GM18517 (cell line): Measurements from ENCODE around the gene DAPK1.

Experiments used
- ATAC-seq: cut with Tn5 transposase; IDR thresholded peaks from one replicate; pipeline ENCODE4 v1.9.1; 2021; ENCODE audit warnings: mild to moderate bottlenecking, moderate library complexity; ENCODE audit not compliant: unreplicated experiment

The DAPK1 gene

DNA sequence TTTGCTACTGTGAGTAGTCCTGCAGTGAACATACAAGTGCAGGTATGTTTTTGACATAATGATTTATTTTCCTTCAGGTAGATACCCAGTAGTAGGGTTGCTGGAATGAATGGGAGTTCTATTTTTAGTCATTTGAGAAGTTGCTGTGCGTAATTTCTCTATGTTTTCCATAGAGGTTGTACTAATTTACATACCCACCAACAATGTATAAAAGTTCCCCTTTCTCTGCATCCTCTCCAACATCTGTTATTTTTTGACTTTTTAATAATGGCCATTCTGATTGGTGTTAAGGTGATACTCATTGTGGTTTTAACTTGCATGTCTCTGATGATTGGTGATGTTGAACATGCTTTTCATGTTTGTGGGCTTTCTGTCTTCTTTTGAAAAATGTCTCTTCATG, 163.6 kb downstream of the DAPK1 start:
- no peak for ATAC-seq

DNA sequence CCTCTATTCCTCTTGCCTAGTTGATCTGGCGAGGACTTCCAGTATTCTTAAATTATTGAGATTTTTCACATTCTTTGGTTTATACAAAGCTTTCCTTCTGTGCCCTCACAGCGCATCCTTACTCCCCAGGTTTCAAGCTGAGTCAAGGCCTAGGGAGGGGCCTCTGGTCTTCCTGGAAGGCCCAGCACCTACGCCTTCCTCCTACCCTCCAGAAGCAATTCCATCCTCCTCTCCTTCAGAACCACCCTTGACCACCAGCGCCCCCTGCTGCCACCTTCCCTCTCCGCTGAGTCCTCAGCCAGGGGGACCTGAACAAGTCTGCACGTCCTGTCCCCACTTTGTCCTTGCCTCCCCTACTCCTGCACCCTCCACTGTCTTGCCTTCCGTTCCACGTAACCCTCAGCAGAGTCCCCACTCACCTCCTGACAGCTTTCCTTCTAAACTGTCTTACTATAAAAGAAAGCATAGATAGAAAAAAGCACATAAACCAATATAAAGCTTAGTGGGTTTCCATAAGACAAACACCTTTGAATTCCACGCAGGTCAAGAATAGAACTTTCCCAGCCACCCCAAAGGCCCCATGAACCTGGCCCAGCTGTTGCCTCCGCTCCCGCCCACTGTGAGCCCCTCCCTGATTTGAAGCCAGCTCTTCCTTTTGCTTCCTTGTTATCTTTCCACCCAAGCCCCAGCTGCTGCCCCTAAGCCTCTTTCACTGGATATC, 165.3 kb downstream of the DAPK1 start:
- ATAC-seq: no peak

- no peak for ATAC-seq
These were observed 165.9 kb downstream of the DAPK1 start for GRCh38 chr9:87663556-87663955.

GRCh38 chr9:87664153-87665060, 166.7 kb downstream of the DAPK1 start:
- ATAC-seq: no peak

- no peak for ATAC-seq
These were observed 167.8 kb downstream of the DAPK1 start for GRCh38 chr9:87665505-87665904.

- no peak for ATAC-seq
These were observed 169.6 kb downstream of the DAPK1 start for GRCh38 chr9:87667164-87667738.

DNA sequence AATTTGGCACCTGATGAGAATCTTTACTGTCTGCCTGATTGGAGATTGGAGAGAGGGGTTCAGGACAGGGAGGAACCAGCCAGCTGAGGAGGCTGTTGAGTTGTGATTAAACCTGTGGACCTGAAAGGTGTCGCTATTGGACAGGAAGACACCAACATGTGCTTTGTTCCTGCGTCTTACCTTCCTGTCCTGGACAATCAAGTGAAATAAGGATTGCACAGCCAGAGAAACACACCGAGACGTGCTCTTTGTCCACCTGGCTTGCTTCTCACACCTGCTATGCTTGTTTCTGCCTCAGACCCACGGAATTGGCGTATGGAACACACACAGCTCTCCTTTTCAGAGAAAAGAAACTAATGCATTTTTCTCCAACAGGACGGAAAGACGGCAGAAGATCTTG, 170.6 kb downstream of the DAPK1 start:
- no peak for ATAC-seq

DNA sequence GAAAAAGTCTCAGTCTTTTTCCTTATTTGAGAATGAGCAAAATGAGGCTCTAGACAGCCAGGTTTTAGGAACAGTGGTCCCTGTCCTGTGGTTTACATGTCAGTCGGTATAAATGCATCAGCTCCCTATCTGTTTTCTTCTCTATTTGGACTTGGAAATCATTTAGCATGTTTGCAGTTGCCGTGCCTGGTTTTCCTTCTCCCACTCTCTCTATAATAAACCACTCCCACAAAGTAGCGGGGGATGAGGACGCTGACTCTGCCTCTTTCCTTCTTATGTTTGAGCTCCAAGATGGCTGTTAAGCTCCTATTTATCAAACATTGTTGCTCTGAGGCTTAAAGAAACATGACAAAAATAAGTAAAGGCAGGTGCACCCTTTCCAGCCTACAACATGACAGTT, 171.1 kb downstream of the DAPK1 start:
- no peak for ATAC-seq

DNA sequence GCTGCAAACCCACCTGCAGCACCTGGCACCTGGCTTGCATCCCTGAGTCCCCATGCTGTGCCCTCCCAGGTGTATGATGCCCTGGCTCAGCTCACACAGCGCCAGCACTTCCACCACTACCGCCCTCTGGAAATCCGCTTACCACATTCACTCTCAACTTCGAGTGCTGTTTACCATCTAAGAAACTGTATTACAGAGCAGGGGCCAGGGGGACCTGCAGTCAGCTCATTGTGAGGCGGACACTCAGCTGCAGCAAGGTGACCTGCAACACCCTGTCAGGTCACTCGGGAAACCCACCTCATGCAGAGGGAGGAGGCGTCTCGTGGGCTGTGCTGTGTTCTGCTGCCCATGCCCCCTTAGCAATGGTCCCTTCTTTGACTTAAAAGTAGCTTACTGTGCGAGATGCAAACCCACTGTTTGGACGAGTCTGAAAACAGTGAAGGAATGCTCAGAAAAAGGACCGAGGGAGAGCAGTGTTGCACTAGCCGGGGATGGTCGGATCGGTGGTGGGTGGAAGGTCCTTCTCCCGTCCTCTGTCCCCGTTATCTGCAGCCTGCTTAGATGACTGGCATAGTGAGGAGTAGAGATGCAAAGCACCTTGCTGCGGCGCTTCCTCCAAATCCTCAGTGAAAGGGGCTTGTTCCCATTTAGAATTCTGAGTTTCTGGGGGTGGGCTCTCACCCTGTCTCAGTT, 173.1 kb downstream of the DAPK1 start:
- no peak for ATAC-seq

DNA sequence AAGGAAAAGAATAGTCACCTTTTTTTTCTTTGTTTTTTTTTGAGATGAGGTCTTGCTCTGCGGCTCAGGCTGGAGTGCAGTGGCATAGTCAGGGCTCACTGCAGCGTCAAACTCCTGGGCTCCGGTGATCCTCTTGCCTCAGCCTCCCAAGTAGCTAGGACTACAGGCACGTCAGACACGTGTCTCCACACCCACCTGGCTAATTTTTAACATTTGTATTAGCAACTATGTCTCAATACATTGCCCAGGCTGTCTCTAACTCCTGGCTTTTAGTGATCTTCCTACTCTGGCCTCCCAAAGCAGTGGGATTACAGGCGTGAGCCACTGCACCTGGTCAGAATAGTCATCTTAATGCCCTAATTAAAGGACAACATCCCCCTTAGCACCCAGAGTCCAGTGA, 173.8 kb downstream of the DAPK1 start:
- ATAC-seq: no peak

DNA sequence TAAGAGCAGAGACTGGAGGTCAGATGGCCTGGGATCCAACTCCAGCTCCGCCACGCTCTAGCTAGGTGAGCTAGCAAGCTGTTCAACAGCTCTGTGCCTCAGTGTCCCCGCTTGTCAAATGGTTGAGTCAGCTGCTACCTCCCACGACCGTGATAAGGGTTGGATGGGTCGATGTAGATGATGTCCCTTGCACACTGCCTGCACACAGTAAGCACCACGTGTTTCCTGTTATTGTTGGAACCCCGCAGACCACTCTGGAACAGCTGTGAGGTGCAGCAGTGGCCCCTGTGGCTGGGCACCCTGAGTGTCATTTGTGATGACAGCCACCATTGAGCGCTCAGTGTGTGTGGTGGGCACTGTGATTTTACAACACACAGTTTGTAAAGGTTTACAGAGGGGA, 174.3 kb downstream of the DAPK1 start:
- no peak for ATAC-seq

GRCh38 chr9:87672586-87672985, 174.9 kb downstream of the DAPK1 start:
- ATAC-seq: no peak

GRCh38 chr9:87673446-87674120, 175.9 kb downstream of the DAPK1 start:
- ATAC-seq: no peak

GRCh38 chr9:87674565-87675299, 177.1 kb downstream of the DAPK1 start:
- no peak for ATAC-seq

DNA sequence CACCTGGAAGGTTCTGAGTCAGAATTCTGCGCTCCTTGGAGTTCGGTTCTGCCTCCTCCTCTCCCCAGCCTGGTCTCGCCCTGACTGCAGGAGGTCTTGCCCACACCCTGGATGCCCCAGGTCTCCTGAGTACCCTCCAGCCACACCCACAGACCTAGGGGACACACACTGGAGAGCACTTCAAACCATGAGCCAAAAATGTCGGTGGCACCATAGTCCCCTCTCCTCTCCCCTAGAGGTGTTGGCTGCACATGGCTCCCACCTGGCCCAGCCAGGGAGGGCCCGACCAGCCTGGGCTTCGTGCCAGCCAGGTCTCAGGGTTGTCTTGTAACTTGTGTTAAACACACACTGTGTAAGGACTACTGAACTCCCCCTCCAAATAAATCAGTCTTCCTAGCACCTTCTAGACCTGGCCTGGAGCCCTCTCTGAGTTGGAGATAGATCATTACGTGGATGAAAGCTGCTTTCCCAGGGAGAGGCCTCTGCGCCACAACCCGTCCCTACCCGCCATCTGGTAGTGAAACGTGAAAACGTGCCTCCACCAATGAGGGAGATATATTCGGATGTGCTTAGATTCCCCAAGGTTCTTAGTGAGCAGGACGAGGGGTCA, 178.3 kb downstream of the DAPK1 start:
- no peak for ATAC-seq

DNA sequence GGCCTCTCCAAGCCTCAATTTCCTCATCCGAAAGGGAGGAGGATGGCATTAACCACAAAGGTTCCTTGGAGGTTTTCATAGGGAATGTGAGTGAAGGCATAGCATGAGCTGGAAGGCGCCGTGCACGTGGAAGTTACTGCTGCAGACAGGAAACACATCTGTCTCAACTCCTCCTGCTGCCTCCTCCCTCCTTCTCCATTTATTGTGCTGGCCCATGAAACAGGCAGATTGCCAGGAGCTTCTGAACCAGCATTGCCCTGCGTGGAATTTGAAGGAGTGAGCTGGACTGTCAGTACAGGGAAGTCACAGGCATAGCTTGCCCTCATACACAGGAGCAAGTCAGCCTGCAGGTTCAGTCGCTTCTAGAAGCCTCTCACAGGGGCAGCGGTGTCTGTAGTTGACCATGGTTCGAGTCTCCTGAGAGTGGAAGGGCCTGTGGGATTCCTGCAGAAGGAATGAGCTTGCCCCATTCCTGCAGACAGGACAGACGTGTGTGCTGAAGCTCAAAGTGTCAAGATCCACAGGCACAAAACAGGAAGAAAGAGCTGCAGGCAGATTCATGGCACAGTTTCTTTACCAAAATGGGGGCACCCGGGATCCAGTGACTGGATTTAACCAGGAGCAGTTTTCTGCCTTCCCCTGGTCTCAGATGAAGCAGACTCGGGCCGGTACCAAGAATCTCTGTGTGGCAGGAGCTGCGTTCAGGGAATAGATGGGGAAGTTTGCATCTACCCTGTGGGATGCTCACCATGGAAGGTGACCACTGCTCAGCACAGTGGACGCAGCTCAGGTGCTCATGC, 179.5 kb downstream of the DAPK1 start:
- ATAC-seq: no peak

GRCh38 chr9:87677776-87678587, 180.3 kb downstream of the DAPK1 start:
- ATAC-seq: no peak
